ENCODE results near the gene EPHA2.

GRCh38 chr1:16120407-16120806 lies 35.5 kb downstream of the EPHA2 start:
- no peak for TF ChIP-seq CTCF (conservative IDR thresholded peaks at IDR 0.05; ENCODE audit: low read length)
- TF ChIP-seq EZH2phosphoT487 (IDR thresholded peaks at IDR 0.05; ENCODE audit: borderline replicate concordance, low read depth, low read length): no peak

Data from OCI-LY7 (cell line).